Tibial nerve (tissue), 4 donors: Measurements from ENCODE around the gene ARAP1. TPM values are rescaled to one million over a fixed set of nuclear protein-coding genes. Genes with fewer than 3 reads are reported as not detected.

Experiments used
- DNase-seq, 2 donors: peaks; one replicate each; pipeline ENCODE4 v3.0.0-alpha.2; 2019; ENCODE audit warnings: low spot score in 2 of 2
- H3K27ac ChIP-seq, 4 donors: fragments of 200-600 bp; sonication (generic) in 3 of 4; one replicate each; pipeline ENCODE4 v1.5.1; 2017 to 2019; ENCODE audit warnings: mild to moderate bottlenecking in 1 of 4
- H3K27me3 ChIP-seq, 2 donors: fragments of 200-600 bp; sonication (generic) in 1 of 2; one replicate each; pipeline versions ENCODE4 v1.5.1 to v1.6.0; 2017 to 2019
- H3K36me3 ChIP-seq, 3 donors: fragments of 200-600 bp; sonication (generic); one replicate each; pipeline ENCODE4 v1.5.1; 2018 to 2019
- H3K4me1 ChIP-seq, 4 donors: fragments of 200-600 bp; sonication (generic) in 3 of 4; one replicate each; pipeline ENCODE4 v1.5.1; 2017 to 2019
- H3K4me3 ChIP-seq, 4 donors: fragments of 200-600 bp; sonication (generic) in 3 of 4; one replicate each; pipeline ENCODE4 v1.5.1; 2017 to 2019; ENCODE audit warnings: mild to moderate bottlenecking in 1 of 4, moderate library complexity in 1 of 4
- H3K9me3 ChIP-seq, 4 donors: fragments of 200-600 bp; sonication (generic) in 3 of 4; one replicate each; pipeline ENCODE4 v1.5.1; 2017 to 2019
- CTCF ChIP-seq, 5 experiments: fragments of 200-600 bp in 3 of 5; fragments of 450-650 bp in 2 of 5; sonication (generic) in 3 of 5; IDR thresholded peaks; one replicate each; pipeline ENCODE4 v1.5.1; 2016 to 2019; ENCODE audit warnings: antibody characterized with exemption in 5 of 5, mild to moderate bottlenecking in 3 of 5, moderate library complexity in 2 of 5
- EP300 ChIP-seq, 2 donors: sonication (generic); formaldehyde crosslinking; IDR thresholded peaks; one replicate each; pipeline ENCODE4 v1.6.1; 2017; ENCODE audit warnings: antibody characterized with exemption in 2 of 2, mild to moderate bottlenecking in 1 of 2
- POLR2A ChIP-seq, 2 donors: fragments of 450-650 bp; IDR thresholded peaks; one replicate each; pipeline ENCODE4 v1.6.1; 2017; ENCODE audit warnings: antibody characterized with exemption in 2 of 2, mild to moderate bottlenecking in 2 of 2, moderate library complexity in 2 of 2
- WGBS, 2 donors: methylation state at CpG; one replicate each; pipeline ENCODE4 v1.1.5; 2018; 5-methylcytosine and 5-hydroxymethylcytosine counted together
- total RNA-seq, 4 donors: library from RNA; depleted of rRNA; stranded (reverse); fragments of >200 nt; gene quantifications; one replicate each; pipeline ENCODE4 v1.1.0, GENCODE V29; 2016

ARAP1 gene
- 100 to 1,000 TPM; 104 to 151 (median 149) TPM for total RNA-seq

GRCh38 chr11:72752088-72752914, at the start of gene ARAP1:
ARAP1 (minus strand) TSS chr11:72752408; CDS start chr11:72727128, 25,280 bp downstream.
- Histone ChIP-seq H3K9me3 (no peaks in the 10 kb centered on the region), H3K27ac (peak within 1 kb of the TSS; percentile 64 to 84 (median 78)), H3K4me1 (peaks cover 0 to 51% (median 24%) of the 10 kb centered on the region in 4 donors), H3K4me3 (peak within 1 kb of the TSS; percentile 52 to 78 (median 64)), H3K36me3 (peaks cover 0 to 22% (median 0%) of the 10 kb centered on the region in 3 donors), H3K27me3 (no peaks in the 10 kb centered on the region)
- DNase-seq = peak; percentile 46 to 47
- 0 to 1% methylated on average over 16 to 27 of the region's 51 CpGs for WGBS, 2 donors
- TF ChIP-seq POLR2A (IDR thresholded peaks at IDR 0.05) = peak in 1 of 2 donors; percentile 34
- peak in 1 of 5 experiments; percentile 9 for TF ChIP-seq CTCF (IDR thresholded peaks at IDR 0.05)
- TF ChIP-seq EP300 (IDR thresholded peaks at IDR 0.05) = peak in 1 of 2 donors; percentile 44

- Histone ChIP-seq H3K27me3 (no peaks in the 10 kb centered on the region), H3K36me3 (peaks cover 0 to 3% (median 0%) of the 10 kb centered on the region in 3 donors), H3K4me1 (peaks cover 0 to 4% (median 1%) of the 10 kb centered on the region in 4 donors), H3K9me3 (no peaks in the 10 kb centered on the region), H3K27ac (no peak overlapping the region), H3K4me3 (no peak overlapping the region)
- no peak for TF ChIP-seq EP300 (IDR thresholded peaks at IDR 0.05)
- TF ChIP-seq CTCF (IDR thresholded peaks at IDR 0.05) = no peak
- TF ChIP-seq POLR2A (IDR thresholded peaks at IDR 0.05) = no peak
- 60 to 68% methylated on average over 4 of the region's 4 CpGs for WGBS, 2 donors
- DNase-seq = no peak
Observed at GRCh38 chr11:72799441-72799840, 47.2 kb upstream of the ARAP1 start.

- TF ChIP-seq POLR2A (IDR thresholded peaks at IDR 0.05) (no peak), CTCF (IDR thresholded peaks at IDR 0.05) (no peak), EP300 (IDR thresholded peaks at IDR 0.05) (no peak)
- no peaks in the 10 kb centered on the region for H3K27me3 ChIP-seq
Observed at GRCh38 chr11:72798361-72798760, 46.2 kb upstream of the ARAP1 start.

GRCh38 chr11:72793425-72794367, 41.5 kb upstream of the ARAP1 start, which contains the start of gene STARD10:
STARD10 (minus strand) TSS chr11:72794047; CDS start chr11:72781181, 12,866 bp downstream.
- peak within 1 kb of the TSS; percentile 44 to 82 (median 62) for H3K4me3 ChIP-seq
- DNase-seq = peak; percentile 92 to 95
- WGBS, 2 donors = 1 to 2% methylated on average over 39 to 40 of the region's 55 CpGs
- H3K4me1 ChIP-seq = peaks cover 0 to 40% (median 13%) of the 10 kb centered on the region in 4 donors
- no peaks in the 10 kb centered on the region for H3K27me3 ChIP-seq
- TF ChIP-seq CTCF (IDR thresholded peaks at IDR 0.05) = peak; percentile 89 to 100 (median 99)
- TF ChIP-seq POLR2A (IDR thresholded peaks at IDR 0.05) = peak; percentile 36 to 64
- TF ChIP-seq EP300 (IDR thresholded peaks at IDR 0.05) = peak; percentile 90 to 93
- no peaks in the 10 kb centered on the region for H3K36me3 ChIP-seq
- no peaks in the 10 kb centered on the region for H3K9me3 ChIP-seq
- H3K27ac ChIP-seq = peak within 1 kb of the TSS; percentile 81 to 99 (median 90)

More at GRCh38 chr11:72798361-72798760, 46.2 kb upstream of the ARAP1 start:
- 75 to 77% methylated on average over 4 of the region's 4 CpGs for WGBS, 2 donors
- Histone ChIP-seq H3K4me1 (peaks cover 0 to 9% (median 5%) of the 10 kb centered on the region in 4 donors), H3K27ac (no peak overlapping the region), H3K9me3 (no peaks in the 10 kb centered on the region), H3K4me3 (no peak overlapping the region), H3K36me3 (peaks cover 0 to 3% (median 0%) of the 10 kb centered on the region in 3 donors)
- DNase-seq = no peak
